Central memory CD8-positive, alpha-beta T cell (primary cell): Measurements from ENCODE around the gene SIPA1L3.

Experiments used
- ATAC-seq: fragments of 150-1000 bp; cut with Tn5 transposase; replicated peaks from 2 replicates; pipeline ENCODE4 v1.10.0; 2022; ENCODE audit warnings: mild to moderate bottlenecking, moderate FRiP score, moderate number of reproducible peaks; ENCODE audit not compliant: poor library complexity, severe bottlenecking; ENCODE audit errors: extremely low read depth
- DNase-seq, 2 donors: peaks; one replicate each; pipeline ENCODE4 v3.0.0; 2021; ENCODE audit warnings: low spot score in 2 of 2
- H3K27ac Mint-ChIP-seq: one replicate; pipeline ENCODE4 v1.8.0; 2022; ENCODE audit warnings: low read depth, mild to moderate bottlenecking, moderate library complexity, mixed read lengths
- H3K27me3 Mint-ChIP-seq: one replicate; pipeline ENCODE4 v1.8.0; 2022; ENCODE audit warnings: mixed read lengths
- H3K36me3 Mint-ChIP-seq: one replicate; pipeline ENCODE4 v1.8.0; 2022; ENCODE audit warnings: mild to moderate bottlenecking, moderate library complexity, mixed read lengths; ENCODE audit not compliant: insufficient read depth
- H3K4me1 Mint-ChIP-seq: one replicate; pipeline ENCODE4 v1.8.0; 2022; ENCODE audit warnings: mixed read lengths
- H3K4me3 Mint-ChIP-seq: one replicate; pipeline ENCODE4 v1.8.0; 2022; ENCODE audit warnings: mild to moderate bottlenecking, moderate library complexity, mixed read lengths
- H3K9me3 Mint-ChIP-seq: one replicate; pipeline ENCODE4 v1.8.0; 2022; ENCODE audit warnings: mixed read lengths

The SIPA1L3 gene

DNA sequence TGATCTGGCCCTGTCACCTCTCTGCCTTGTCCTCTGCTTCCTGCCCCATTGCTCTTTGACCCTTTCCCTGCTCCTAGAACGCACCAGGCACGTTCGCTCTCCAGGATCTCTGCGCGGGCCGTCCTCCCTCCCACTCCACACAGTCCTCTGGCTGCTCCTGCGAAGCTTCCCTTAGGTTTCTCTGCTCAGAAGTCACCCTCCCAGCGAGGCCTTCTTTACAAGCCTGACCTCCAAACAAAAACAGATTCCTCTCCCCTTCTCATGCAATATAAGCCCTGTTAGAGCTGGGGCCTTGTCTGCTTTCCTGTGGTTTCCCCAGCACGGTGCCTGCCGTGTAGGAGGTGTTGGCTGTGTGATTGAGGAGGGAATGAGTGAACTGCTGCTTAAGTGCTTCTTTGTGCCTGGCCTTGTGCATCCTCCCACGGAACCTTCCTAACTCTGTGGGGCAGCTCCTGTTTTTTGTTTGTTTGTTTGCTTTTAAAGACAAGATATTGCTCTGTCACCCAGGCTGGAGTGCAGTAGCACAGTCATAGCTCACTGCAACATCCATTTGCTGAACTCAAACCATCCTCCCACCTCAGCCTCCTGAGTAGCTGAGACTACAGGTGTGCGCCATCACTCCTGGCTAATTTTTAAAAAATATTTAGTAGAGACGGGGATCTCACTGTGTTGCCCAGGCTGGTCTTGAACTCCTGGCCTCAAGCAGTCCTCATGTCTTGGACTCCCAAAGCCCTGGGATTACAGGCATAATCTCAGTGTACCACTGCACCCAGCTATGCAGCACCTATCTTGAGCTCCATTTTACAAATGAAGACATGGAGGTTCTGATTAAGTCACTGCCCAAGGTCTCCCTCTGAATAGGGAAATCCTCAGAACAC lies 82.0 kb downstream of the SIPA1L3 start:
- H3K4me1 Mint-ChIP-seq: peaks cover 37% of the 10 kb centered on the region
- H3K27ac Mint-ChIP-seq: no peak overlapping the region
- ATAC-seq (no peak), DNase-seq (no peak)
- peaks cover 9% of the 10 kb centered on the region for H3K36me3 Mint-ChIP-seq
- H3K27me3 Mint-ChIP-seq: no peaks in the 10 kb centered on the region
- H3K9me3 Mint-ChIP-seq: no peaks in the 10 kb centered on the region
- H3K4me3 Mint-ChIP-seq: no peak overlapping the region

DNA sequence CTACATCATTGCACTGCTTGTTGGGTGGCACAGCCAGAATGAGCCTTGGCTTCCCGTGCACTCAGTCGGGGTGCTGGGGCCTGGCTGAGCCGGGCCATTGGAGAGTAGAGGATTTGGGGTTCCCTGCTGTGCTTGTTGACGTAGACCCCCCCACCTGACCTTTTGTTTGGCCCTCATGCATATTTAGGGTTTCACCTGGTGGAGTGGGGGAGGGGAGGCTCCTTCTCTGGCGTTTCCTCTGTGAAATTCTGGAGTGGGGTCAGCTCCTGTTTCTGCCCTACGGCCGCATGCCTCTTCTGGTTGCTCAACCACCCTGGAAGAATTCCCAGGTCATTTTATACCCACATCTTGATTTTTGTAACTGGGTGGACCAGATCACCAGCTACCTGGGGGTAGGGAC lies 82.8 kb downstream of the SIPA1L3 start:
- H3K4me1 Mint-ChIP-seq: peaks cover 30% of the 10 kb centered on the region
- ATAC-seq: no peak
- no peak overlapping the region for H3K27ac Mint-ChIP-seq
- H3K36me3 Mint-ChIP-seq: peaks cover 6% of the 10 kb centered on the region
- no peak overlapping the region for H3K4me3 Mint-ChIP-seq
- no peaks in the 10 kb centered on the region for H3K9me3 Mint-ChIP-seq
- DNase-seq: no peak
- H3K27me3 Mint-ChIP-seq: no peaks in the 10 kb centered on the region

DNA sequence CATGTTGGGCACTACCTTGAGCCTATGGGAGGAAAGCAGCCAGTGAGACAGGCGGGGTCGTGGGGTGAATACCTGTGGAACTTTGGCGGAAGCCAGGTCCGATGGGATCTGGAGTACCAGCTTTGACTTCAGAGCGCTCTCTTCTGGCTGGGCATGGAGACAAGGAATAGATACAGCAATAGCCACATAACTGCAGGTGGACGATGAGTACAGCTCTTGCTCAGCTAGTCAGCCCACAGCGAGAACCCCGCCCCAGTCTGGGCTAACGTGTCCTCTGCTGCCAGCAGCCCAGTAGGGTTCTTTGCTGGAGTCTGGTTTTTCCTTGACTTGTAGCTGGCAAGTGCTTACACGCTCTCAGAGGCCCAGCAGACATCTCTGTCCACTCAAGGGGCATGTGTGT lies 83.4 kb downstream of the SIPA1L3 start:
- Mint-ChIP-seq H3K27me3 (no peaks in the 10 kb centered on the region), H3K9me3 (no peaks in the 10 kb centered on the region), H3K4me3 (no peak overlapping the region), H3K36me3 (peaks cover 6% of the 10 kb centered on the region), H3K27ac (no peak overlapping the region), H3K4me1 (peaks cover 31% of the 10 kb centered on the region)
- ATAC-seq (no peak), DNase-seq (no peak)

DNA sequence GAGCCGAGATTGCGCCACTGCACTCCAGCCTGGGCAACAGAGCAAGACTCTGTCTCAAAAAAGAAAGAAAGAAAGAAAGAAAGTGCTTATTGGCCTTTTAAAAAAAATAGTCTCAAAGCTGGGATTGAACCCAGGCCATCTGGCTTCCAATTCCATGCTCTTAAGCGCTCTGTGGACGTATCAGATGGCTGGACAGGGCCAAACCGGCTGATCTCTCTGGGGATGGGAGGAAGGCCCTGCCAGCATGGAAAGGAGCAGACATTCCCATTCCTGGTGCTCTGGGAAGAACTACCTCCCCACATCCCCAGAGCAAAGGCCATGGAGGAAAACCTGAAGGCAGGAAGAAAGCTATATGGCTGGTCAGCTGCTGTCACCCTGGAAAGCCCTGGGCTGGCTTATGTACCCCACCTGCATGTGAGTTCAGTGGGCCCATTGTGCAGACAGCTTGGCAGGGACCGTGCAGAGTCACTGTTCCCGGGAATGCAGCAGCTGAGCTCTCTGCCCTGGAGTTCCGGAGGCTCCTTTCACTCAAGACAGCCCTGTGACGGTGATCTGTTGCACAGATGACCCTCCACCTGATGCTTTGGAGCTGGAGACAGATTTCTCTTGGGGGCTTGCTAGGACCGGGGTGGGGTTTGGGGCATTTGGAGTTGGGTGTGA lies 84.3 kb downstream of the SIPA1L3 start:
- peaks cover 6% of the 10 kb centered on the region for H3K36me3 Mint-ChIP-seq
- no peak overlapping the region for H3K27ac Mint-ChIP-seq
- DNase-seq: no peak
- peaks cover 27% of the 10 kb centered on the region for H3K4me1 Mint-ChIP-seq
- ATAC-seq: no peak
- no peaks in the 10 kb centered on the region for H3K9me3 Mint-ChIP-seq
- no peaks in the 10 kb centered on the region for H3K27me3 Mint-ChIP-seq
- H3K4me3 Mint-ChIP-seq: no peak overlapping the region

DNA sequence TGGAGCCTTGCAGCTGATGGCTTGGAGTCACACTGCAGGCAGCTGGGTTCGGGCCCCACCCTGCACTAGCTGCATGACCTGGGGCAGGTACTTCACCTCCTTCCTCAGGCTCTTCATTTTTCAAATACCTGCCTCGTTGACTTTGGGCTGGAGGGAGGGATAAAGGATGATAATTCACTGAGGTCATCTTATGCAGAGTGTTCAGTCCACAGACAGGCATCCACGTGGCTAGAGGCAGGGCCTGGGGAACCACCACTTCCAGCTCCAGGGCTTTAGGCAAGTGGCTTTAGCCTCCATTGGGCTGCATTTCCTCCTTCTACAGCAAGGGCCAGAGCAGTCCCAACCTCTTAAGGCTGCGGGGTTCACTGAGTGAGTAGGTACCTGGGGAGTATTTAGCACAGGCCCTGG lies 84.8 kb downstream of the SIPA1L3 start:
- no peak for DNase-seq
- no peak for ATAC-seq
- no peaks in the 10 kb centered on the region for H3K27me3 Mint-ChIP-seq
- H3K4me3 Mint-ChIP-seq: no peak overlapping the region
- no peak overlapping the region for H3K27ac Mint-ChIP-seq
- H3K36me3 Mint-ChIP-seq: peaks cover 5% of the 10 kb centered on the region
- peaks cover 21% of the 10 kb centered on the region for H3K4me1 Mint-ChIP-seq
- H3K9me3 Mint-ChIP-seq: no peaks in the 10 kb centered on the region

- Mint-ChIP-seq H3K9me3 (no peaks in the 10 kb centered on the region), H3K4me3 (no peak overlapping the region), H3K4me1 (peaks cover 21% of the 10 kb centered on the region), H3K27me3 (no peaks in the 10 kb centered on the region), H3K36me3 (peaks cover 3% of the 10 kb centered on the region), H3K27ac (no peak overlapping the region)
- ATAC-seq: no peak
- no peak for DNase-seq
Measured at GRCh38 chr19:37992761-37993160, 85.8 kb downstream of the SIPA1L3 start.

DNA sequence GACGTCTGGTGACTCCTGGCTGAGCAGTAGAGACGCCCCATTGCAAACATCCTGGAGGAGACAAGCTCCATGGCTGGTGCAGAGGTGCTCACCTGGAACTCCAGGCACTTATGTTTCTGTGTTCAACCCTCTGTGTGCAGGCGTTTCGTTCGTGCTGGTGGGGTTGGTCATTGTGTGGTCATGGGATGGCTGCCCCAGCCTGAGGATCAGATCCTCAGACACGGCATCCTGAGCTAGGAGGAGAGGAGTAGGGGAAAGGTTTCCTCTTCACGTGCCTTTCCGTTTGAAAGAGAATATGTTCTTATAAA lies 87.8 kb downstream of the SIPA1L3 start:
- no peaks in the 10 kb centered on the region for H3K27me3 Mint-ChIP-seq
- H3K4me1 Mint-ChIP-seq: peaks cover 14% of the 10 kb centered on the region
- no peak overlapping the region for H3K27ac Mint-ChIP-seq
- DNase-seq (no peak), ATAC-seq (no peak)
- peaks cover 1% of the 10 kb centered on the region for H3K36me3 Mint-ChIP-seq
- H3K9me3 Mint-ChIP-seq: no peaks in the 10 kb centered on the region
- H3K4me3 Mint-ChIP-seq: no peak overlapping the region

- ATAC-seq (no peak), DNase-seq (no peak)
- peaks cover 14% of the 10 kb centered on the region for H3K4me1 Mint-ChIP-seq
- peak overlapping the region; percentile 11 for H3K27ac Mint-ChIP-seq
- H3K36me3 Mint-ChIP-seq: peaks cover 1% of the 10 kb centered on the region
- no peaks in the 10 kb centered on the region for H3K27me3 Mint-ChIP-seq
- H3K9me3 Mint-ChIP-seq: no peaks in the 10 kb centered on the region
- no peak overlapping the region for H3K4me3 Mint-ChIP-seq
Measured at GRCh38 chr19:37995346-37995745, 88.3 kb downstream of the SIPA1L3 start.

- no peak overlapping the region for H3K27ac Mint-ChIP-seq
- DNase-seq (no peak), ATAC-seq (no peak)
- no peaks in the 10 kb centered on the region for H3K27me3 Mint-ChIP-seq
- peaks cover 1% of the 10 kb centered on the region for H3K36me3 Mint-ChIP-seq
- H3K4me1 Mint-ChIP-seq: peaks cover 9% of the 10 kb centered on the region
- no peak overlapping the region for H3K4me3 Mint-ChIP-seq
- no peaks in the 10 kb centered on the region for H3K9me3 Mint-ChIP-seq
Measured at GRCh38 chr19:37997911-37998344, 90.9 kb downstream of the SIPA1L3 start.

GRCh38 chr19:37998801-37999308 lies 91.8 kb downstream of the SIPA1L3 start:
- DNase-seq (no peak), ATAC-seq (no peak)
- Mint-ChIP-seq H3K36me3 (no peaks in the 10 kb centered on the region), H3K4me3 (no peak overlapping the region), H3K27me3 (no peaks in the 10 kb centered on the region), H3K4me1 (peaks cover 9% of the 10 kb centered on the region), H3K27ac (no peak overlapping the region), H3K9me3 (no peaks in the 10 kb centered on the region)

DNA sequence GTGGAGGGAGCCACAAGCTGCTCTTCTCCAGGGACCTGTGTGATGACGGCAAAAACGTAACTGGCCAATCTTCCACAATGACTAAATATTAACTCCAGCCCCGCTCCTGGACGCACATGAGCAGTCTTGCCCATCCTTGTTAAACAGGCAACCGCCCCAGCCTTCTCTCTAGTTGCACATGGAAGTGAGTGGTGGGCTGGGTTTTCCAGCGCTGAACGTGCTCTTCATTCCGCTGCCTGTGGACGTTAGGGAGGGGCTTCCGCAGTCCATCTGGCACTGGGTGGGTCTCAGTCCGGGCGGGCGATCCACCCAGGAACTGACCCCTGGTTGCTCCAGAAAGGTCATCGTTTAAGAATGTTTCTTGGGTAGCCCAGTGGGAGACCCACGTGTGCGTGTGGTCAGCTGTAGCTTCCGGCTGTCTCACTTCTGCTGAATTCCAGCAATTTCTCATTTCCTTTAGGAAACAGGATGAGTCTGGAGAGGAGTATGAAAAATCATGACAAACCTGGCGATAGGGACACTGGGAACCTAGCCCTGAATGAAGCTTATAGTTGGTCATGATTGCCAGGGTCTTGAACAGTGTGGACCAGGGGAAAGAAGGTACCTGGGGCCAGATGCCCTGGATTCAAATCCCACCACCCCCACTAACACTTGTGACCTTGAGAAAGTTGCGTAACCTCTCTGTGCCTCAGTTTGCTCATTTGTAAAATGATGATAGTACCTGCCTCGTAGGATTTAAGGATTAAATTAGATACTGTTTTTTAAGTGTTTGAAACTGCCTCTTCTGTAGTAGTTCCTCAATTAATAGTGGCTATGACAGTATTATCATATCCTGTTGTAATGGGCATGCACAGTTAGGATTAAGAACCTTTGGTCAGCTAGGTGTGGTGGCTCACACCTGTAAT lies 92.6 kb downstream of the SIPA1L3 start:
- no peaks in the 10 kb centered on the region for H3K36me3 Mint-ChIP-seq
- no peak overlapping the region for H3K4me3 Mint-ChIP-seq
- H3K9me3 Mint-ChIP-seq: no peaks in the 10 kb centered on the region
- H3K27ac Mint-ChIP-seq: peak overlapping the region; percentile 79
- H3K27me3 Mint-ChIP-seq: no peaks in the 10 kb centered on the region
- DNase-seq: no peak
- H3K4me1 Mint-ChIP-seq: peaks cover 9% of the 10 kb centered on the region
- ATAC-seq: no peak

- no peaks in the 10 kb centered on the region for H3K9me3 Mint-ChIP-seq
- H3K36me3 Mint-ChIP-seq: no peaks in the 10 kb centered on the region
- H3K4me1 Mint-ChIP-seq: peaks cover 6% of the 10 kb centered on the region
- no peak overlapping the region for H3K4me3 Mint-ChIP-seq
- no peak overlapping the region for H3K27ac Mint-ChIP-seq
- ATAC-seq (no peak), DNase-seq (no peak)
- no peaks in the 10 kb centered on the region for H3K27me3 Mint-ChIP-seq
Measured at GRCh38 chr19:38001158-38001781, 94.3 kb downstream of the SIPA1L3 start.
